Endothelial cell of umbilical vein (primary cell): ENCODE measurements around the gene TP53AIP1. TPM values are rescaled to one million over a fixed set of nuclear protein-coding genes. Genes with fewer than 3 reads are reported as not detected.

Source experiments
- BruUV-seq: library from RNA; stranded (reverse); fragments of 400-500 nt; replicated peaks from 2 replicates; lab custom pipeline; 2021; lab: Mats Ljungman, UMichigan
- CTCF ChIA-PET: fragments of 300-600, 350-600 bp; sonication (Branson Sonifier 250); formaldehyde crosslinking; loops from one replicate; lab custom pipeline; 2021; ENCODE audit warnings: antibody characterized with exemption, inconsistent platforms; lab: Charles Lee
- POLR2A ChIA-PET: fragments of 300-600, 350-600 bp; sonication (Branson Sonifier 250); formaldehyde crosslinking; loops from one replicate; lab custom pipeline; 2021; ENCODE audit warnings: antibody characterized with exemption, inconsistent platforms; lab: Charles Lee
- DNase-seq: peaks from one replicate; pipeline ENCODE4 v3.0.0-alpha.2; 2011; ENCODE audit warnings: low read depth, low spot score
- FAIRE-seq: peaks from 2 replicates; lab custom pipeline; 2011; peaks lifted over from hg19 to GRCh38; lab: Jason Lieb, UNC
- H2AFZ ChIP-seq: 2 replicates; pipeline ENCODE4 v1.6.0; 2012; ENCODE audit warnings: low read depth, low read length, control low read depth, inconsistent platforms
- H3K27ac ChIP-seq: 2 replicates; pipeline ENCODE4 v1.5.1; 2011; ENCODE audit warnings: low read depth, mild to moderate bottlenecking, control low read depth, low read length, moderate library complexity; ENCODE audit not compliant: insufficient read depth
- H3K27me3 ChIP-seq, 2 experiments: 2 replicates each; pipeline versions ENCODE4 v1.6.0 to v1.6.1; 2011; ENCODE audit warnings: low read length in 2 of 2, mixed read lengths in 1 of 2; ENCODE audit not compliant: control insufficient read depth in 2 of 2, insufficient read depth in 2 of 2
- H3K36me3 ChIP-seq, 2 experiments: 2 replicates in 1 of 2; 3 replicates in 1 of 2; pipeline ENCODE4 v1.5.1; 2011; ENCODE audit warnings: low read length in 2 of 2, mild to moderate bottlenecking in 1 of 2, moderate library complexity in 1 of 2; ENCODE audit not compliant: control insufficient read depth in 2 of 2, insufficient read depth in 2 of 2; ENCODE audit errors: extremely low read depth in 1 of 2
- H3K4me1 ChIP-seq: 3 replicates; pipeline ENCODE4 v1.5.1; 2011; ENCODE audit warnings: mild to moderate bottlenecking, low read length; ENCODE audit not compliant: control insufficient read depth, insufficient read depth; ENCODE audit errors: extremely low read depth
- H3K4me2 ChIP-seq: 2 replicates; pipeline ENCODE4 v1.6.1; 2011; ENCODE audit warnings: low read length, control low read depth, mixed read lengths; ENCODE audit not compliant: insufficient read depth
- H3K4me3 ChIP-seq, 3 experiments: fragments of 200-600 bp in 1 of 3; sonication (generic), shearing (Covaris generic) in 1 of 3; replicated peaks in 1 of 3; 2 replicates each; pipeline ENCODE4 v1.5.1; 2011 to 2016; ENCODE audit warnings: control low read depth in 3 of 3, low read length in 3 of 3, mild to moderate bottlenecking in 2 of 3, inconsistent platforms in 1 of 3, low read depth in 1 of 3, moderate library complexity in 1 of 3; ENCODE audit not compliant: insufficient read depth in 1 of 3
- H3K79me2 ChIP-seq: 2 replicates; pipeline ENCODE4 v1.6.0; 2012; ENCODE audit warnings: low read length, inconsistent platforms; ENCODE audit not compliant: control insufficient read depth, insufficient read depth
- H3K9ac ChIP-seq: replicated peaks from 2 replicates; pipeline ENCODE3; 2011; ENCODE audit warnings: low read length, control low read depth; ENCODE audit not compliant: insufficient read depth; ENCODE audit errors: extremely low read depth
- H3K9me1 ChIP-seq: replicated peaks from 3 replicates; pipeline ENCODE4 v1.6.0; 2011; ENCODE audit warnings: mild to moderate bottlenecking, low read length; ENCODE audit not compliant: control insufficient read depth, insufficient read depth; ENCODE audit errors: extremely low read depth
- H3K9me3 ChIP-seq: replicated peaks from 2 replicates; pipeline ENCODE4 v1.5.1; 2012; ENCODE audit warnings: low read length, inconsistent platforms; ENCODE audit not compliant: control insufficient read depth, insufficient read depth
- H4K20me1 ChIP-seq: replicated peaks from 2 replicates; pipeline ENCODE3; 2011; ENCODE audit warnings: mild to moderate bottlenecking, low read length; ENCODE audit not compliant: control insufficient read depth, insufficient read depth; ENCODE audit errors: extremely low read depth
- CTCF ChIP-seq, 2 donors: IDR thresholded peaks; 1 replicate in 1 of 2; 2 replicates in 1 of 2; pipeline ENCODE4 v1.5.1; 2011; ENCODE audit warnings: low read length in 2 of 2, mild to moderate bottlenecking in 2 of 2, moderate library complexity in 2 of 2, control low read depth in 1 of 2, inconsistent platforms in 1 of 2, low read depth in 1 of 2; ENCODE audit not compliant: insufficient read depth in 1 of 2; ENCODE audit errors: extremely low read depth in 1 of 2
- EZH2 ChIP-seq: IDR thresholded peaks from 2 replicates; pipeline ENCODE4 v1.6.1; 2012; ENCODE audit warnings: borderline replicate concordance, low read depth, mild to moderate bottlenecking, moderate library complexity, low read length, inconsistent platforms; ENCODE audit not compliant: severe bottlenecking
- FOS ChIP-seq: IDR thresholded peaks from 2 replicates; pipeline ENCODE4 v1.6.1; 2011; ENCODE audit warnings: mild to moderate bottlenecking, low read length, moderate library complexity, borderline replicate concordance; ENCODE audit not compliant: insufficient read depth
- GATA2 ChIP-seq: IDR thresholded peaks from 2 replicates; pipeline ENCODE4 v1.7.0; 2011; ENCODE audit warnings: low read depth, mild to moderate bottlenecking, moderate library complexity, mixed read lengths, low read length; ENCODE audit not compliant: insufficient read length, insufficient read depth
- JUN ChIP-seq: IDR thresholded peaks from 2 replicates; pipeline ENCODE4 v1.6.1; 2011; ENCODE audit warnings: borderline replicate concordance, low read depth; ENCODE audit not compliant: insufficient read length, insufficient read depth
- MAX ChIP-seq: IDR thresholded peaks from 2 replicates; pipeline ENCODE4 v1.6.1; 2011; ENCODE audit not compliant: insufficient read depth, insufficient read length
- MYC ChIP-seq: IDR thresholded peaks from one replicate; pipeline ENCODE4 v1.6.1; 2011; ENCODE audit warnings: mild to moderate bottlenecking, low read depth, low read length
- POLR2A ChIP-seq: IDR thresholded peaks from 2 replicates; pipeline ENCODE4 v1.6.1; 2012; ENCODE audit warnings: low read depth, mild to moderate bottlenecking, control low read depth, low read length
- POLR2AphosphoS5 ChIP-seq: IDR thresholded peaks from 2 replicates; pipeline ENCODE4 v1.6.1; 2012; ENCODE audit warnings: low read depth, mild to moderate bottlenecking, control low read depth, low read length, moderate library complexity; ENCODE audit not compliant: insufficient read depth
- dilution Hi-C: fragments of 300-500 bp; cut with MboI; formaldehyde crosslinking; loops from one replicate; pipeline ENCODE4 v1.15.0; 2019; ENCODE audit warnings: low sequenced_read_pairs; ENCODE audit not compliant: extremely low pct_ligation_motif_present
- intact Hi-C: fragments of 100-400 bp; cut with micrococcal nuclease; formaldehyde crosslinking; loops from one replicate; pipeline ENCODE4 v1.10.0; 2022
- polyA plus RNA-seq, 4 experiments: library from polyadenylated mRNA; depleted of rRNA in 3 of 4; stranded (reverse) in 3 of 4; unstranded in 1 of 4; fragments of >200 nt; gene quantifications; 2 replicates each; pipeline versions ENCODE4 v1.2.1 to v1.2.3, GENCODE V29; 2011 to 2012; ENCODE audit warnings: missing spikeins in 1 of 4
- total RNA-seq: library from RNA; stranded (reverse); gene quantifications from 2 replicates; pipeline ENCODE4 v1.2.3, GENCODE V29; 2021

TP53AIP1 gene
- total and polyA plus RNA-seq, 2 donors (not counting 3 experiments of a cell fraction or from before 2014, with no cell fraction given), result not detected

- Histone ChIP-seq H3K36me3 (no peaks in the 10 kb centered on the region), H3K4me3 (no peak overlapping the region), H4K20me1 (no peaks in the 10 kb centered on the region), H3K27me3 (peaks cover 14 to 24% of the 10 kb centered on the region in 2 experiments), H3K4me2 (no peak overlapping the region), H3K4me1 (no peaks in the 10 kb centered on the region), H3K27ac (no peak overlapping the region), H2AFZ (no peak overlapping the region), H3K9me3 (no peaks in the 10 kb centered on the region), H3K9ac (no peak overlapping the region), H3K9me1 (no peaks in the 10 kb centered on the region), H3K79me2 (no peaks in the 10 kb centered on the region)
- POLR2A ChIA-PET, result no interaction called here
- dilution Hi-C loops, result no loop called here
- intact Hi-C loops, result no loop called here
- DNase-seq, result no peak
- FAIRE-seq, result no peak
- TF ChIP-seq MYC, result no peak
- TF ChIP-seq MAX, result no peak
- no peak for TF ChIP-seq JUN
- no peak for TF ChIP-seq POLR2AphosphoS5
- no peak for TF ChIP-seq GATA2
- no peak for TF ChIP-seq EZH2
- TF ChIP-seq FOS, result no peak
- no peak for TF ChIP-seq CTCF (IDR thresholded peaks at IDR 0.05; ENCODE audit: extremely low read depth in 1 of 2, insufficient read depth in 1 of 2, low read depth in 1 of 2, low read length in 2 of 2)
- no peak for TF ChIP-seq POLR2A
- CTCF ChIA-PET, result interaction anchor here (1.0 kb wide), 1 partner anchor 14 kb away, joined by 4 read pairs; no protein-coding TSS in a partner anchor
- BruUV-seq, result no TSS peak
Observed at GRCh38 chr11:128898580-128899344, 43.9 kb downstream of the TP53AIP1 start.
